ENCODE data around the gene DDX11.
"Not testable (repeated sequence)": the region's sequence is repeated elsewhere in the genome, so short reads cannot be mapped to it uniquely, and the experiment has no call there.

GRCh38 chr12:31077095-31077494, 3.4 kb downstream of the DDX11 start:
- TF ChIP-seq CTCF, POLR2AphosphoS5, POLR2A (IDR thresholded peaks at IDR 0.05): not testable (repeated sequence)
